LNCAP (cell line): ENCODE data around the gene DHRS12.

ENCODE experiments used
- CTCF ChIP-seq: fragments of 450-650 bp; IDR thresholded peaks from 2 replicates; pipeline ENCODE4 v1.5.1; 2017; ENCODE audit warnings: mild to moderate bottlenecking

The DHRS12 gene

DNA sequence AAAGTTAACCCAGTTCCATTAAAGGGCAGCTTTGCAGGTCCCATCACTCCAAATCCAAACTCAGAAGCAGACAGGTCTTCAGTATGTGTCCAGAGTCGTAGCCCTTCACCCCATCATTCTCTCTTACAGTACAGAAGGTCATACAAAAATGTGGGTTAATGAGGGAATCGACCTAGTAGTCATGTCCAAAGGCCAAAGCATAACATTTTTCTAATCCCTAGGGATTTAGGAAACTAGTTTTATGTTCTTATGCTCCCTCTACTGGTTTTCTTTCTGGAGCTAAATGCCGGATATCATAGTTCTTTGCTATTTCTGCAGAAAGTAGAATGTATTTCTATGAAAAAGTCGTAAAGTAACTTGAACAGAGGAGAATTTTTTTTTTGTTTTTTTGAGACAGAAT, 72.2 kb downstream of the DHRS12 start:
- no peak; the same call in 1 of the 2 replicates for TF ChIP-seq CTCF

- no peak for TF ChIP-seq CTCF
Observed at GRCh38 chr13:51730927-51731326, 73.0 kb downstream of the DHRS12 start.

GRCh38 chr13:51729866-51730553, 74.0 kb downstream of the DHRS12 start:
- TF ChIP-seq CTCF: no peak

GRCh38 chr13:51728972-51729371, 75.0 kb downstream of the DHRS12 start:
- TF ChIP-seq CTCF: no peak

DNA sequence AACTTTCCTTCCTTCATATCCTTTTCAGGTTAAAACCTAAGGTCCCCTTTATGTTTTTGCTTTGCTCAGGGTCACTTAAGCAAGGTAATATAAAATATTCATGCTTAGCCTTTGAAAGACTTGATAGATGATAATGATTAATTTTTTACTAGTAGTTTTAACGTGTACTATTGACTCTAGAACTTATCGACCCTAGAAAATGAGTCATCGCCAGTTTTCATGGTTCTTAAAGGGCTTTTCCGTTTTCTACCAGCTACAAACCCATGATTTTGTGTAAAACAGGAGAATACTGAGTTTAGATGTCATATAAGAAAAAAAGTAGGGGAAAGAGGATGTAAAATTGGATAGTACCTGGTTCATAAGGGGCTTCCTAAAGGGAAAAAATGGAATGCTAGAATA, 75.7 kb downstream of the DHRS12 start:
- no peak for TF ChIP-seq CTCF

DNA sequence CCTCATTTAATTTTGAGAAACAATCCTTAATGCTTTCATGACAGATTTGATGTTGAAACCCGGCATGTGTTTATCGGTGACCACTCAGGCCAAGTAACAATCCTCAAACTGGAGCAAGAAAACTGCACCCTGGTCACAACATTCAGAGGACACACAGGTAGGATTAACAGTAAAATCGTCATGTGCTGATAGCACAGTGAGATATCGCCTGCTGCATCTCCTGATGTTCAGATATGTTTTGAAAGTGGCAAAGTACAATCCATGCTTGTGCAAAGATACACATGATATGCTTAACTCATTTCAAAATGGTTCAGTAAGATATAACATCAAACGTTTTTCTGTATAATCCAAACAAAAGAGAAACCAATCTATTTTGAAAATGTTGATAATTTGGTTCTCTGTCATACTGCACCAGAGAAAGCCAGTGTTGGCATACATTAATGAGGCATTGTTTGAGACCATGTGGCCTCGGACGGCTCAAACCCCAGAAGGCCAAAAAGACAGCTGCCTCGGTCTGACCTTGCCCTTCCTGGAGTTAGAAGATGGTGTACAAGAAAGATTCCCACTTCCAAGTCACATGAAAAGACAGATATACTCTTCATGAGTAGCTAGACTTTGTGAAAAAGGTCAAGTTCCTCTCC, 76.2 kb downstream of the DHRS12 start:
- TF ChIP-seq CTCF: no peak

GRCh38 chr13:51726446-51727193, 77.3 kb downstream of the DHRS12 start:
- no peak for TF ChIP-seq CTCF
